Ectodermal cell (in vitro differentiated cells): ENCODE measurements around the gene LRRC17.

ENCODE experiments used
- H3K27ac ChIP-seq: 2 replicates; pipeline ENCODE4 v1.7.0; 2013; ENCODE audit warnings: mild to moderate bottlenecking, low read depth, low read length; ENCODE audit not compliant: insufficient read depth, poor library complexity, severe bottlenecking
- H3K27me3 ChIP-seq: 2 replicates; pipeline ENCODE4 v1.7.0; 2013; ENCODE audit warnings: mild to moderate bottlenecking, low read length; ENCODE audit not compliant: insufficient read depth, control insufficient read depth, poor library complexity, severe bottlenecking
- H3K36me3 ChIP-seq: one replicate; pipeline ENCODE4 v1.7.0; 2013; ENCODE audit warnings: low read length; ENCODE audit not compliant: control insufficient read depth, insufficient read depth
- H3K4me1 ChIP-seq: one replicate; pipeline ENCODE4 v1.7.0; 2013; ENCODE audit warnings: low read length; ENCODE audit not compliant: control insufficient read depth, insufficient read depth
- H3K4me3 ChIP-seq: 2 replicates; pipeline ENCODE4 v1.7.0; 2013; ENCODE audit warnings: low read depth, low read length, control low read depth; ENCODE audit not compliant: insufficient read depth
- H3K9me3 ChIP-seq: 2 replicates; pipeline ENCODE4 v1.7.0; 2013; ENCODE audit warnings: mild to moderate bottlenecking, low read length, moderate library complexity; ENCODE audit not compliant: control insufficient read depth
- WGBS, 2 experiments: methylation state at CpG; one replicate each; pipeline ENCODE4 v1.1.7; 2013; ENCODE audit warnings: missing lambda C conversion rate in 2 of 2; 5-methylcytosine and 5-hydroxymethylcytosine counted together

LRRC17 gene

DNA sequence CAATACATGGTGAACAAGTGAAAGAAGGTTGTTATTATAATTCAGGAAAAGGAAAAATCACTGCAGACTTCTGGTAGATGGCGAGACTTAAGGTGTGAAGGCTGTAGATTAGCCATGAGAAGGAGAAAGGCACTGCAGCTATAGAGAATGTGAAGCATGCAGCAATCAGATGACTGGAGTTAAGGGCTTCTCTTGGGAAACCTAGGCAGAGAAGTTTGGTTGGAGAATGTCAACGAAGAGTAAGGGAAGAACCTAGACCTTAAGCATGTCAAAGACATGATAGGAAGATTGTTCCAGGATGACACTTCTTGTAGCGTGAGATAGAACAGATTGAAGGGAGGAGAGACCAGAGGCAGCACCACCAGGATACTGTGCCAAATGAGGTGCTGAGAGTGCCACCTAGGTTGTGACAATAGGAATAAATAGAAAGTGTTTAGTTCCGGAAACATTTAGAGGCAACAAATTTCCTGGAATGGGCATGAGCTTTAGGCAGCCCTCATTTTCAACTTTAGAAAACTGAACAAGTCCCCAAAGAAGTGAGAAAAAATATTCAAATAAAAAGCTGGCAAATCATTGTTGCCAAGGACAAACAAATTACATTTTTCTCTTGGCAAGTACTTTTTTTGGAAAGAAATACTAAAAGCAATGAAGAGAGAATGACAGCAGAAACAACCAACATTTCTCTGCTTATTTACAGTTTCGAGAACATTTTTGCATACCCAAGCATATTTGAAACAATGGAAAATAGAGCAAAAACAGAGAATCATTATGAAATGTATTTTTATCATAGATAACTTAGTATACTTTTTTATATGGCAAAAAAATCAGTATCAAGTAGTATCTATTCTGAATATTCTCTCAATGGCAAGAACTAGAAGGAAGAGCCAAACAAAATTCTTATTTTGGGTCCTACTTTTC, 4.9 kb downstream of the LRRC17 start:
- no peaks in the 10 kb centered on the region for H3K9me3 ChIP-seq
- no peaks in the 10 kb centered on the region for H3K4me1 ChIP-seq
- H3K27ac ChIP-seq: no peak overlapping the region
- H3K4me3 ChIP-seq: no peak overlapping the region
- no peaks in the 10 kb centered on the region for H3K36me3 ChIP-seq
- WGBS, 2 experiments: 83 to 89% methylated on average over 4 of the region's 5 CpGs
- no peaks in the 10 kb centered on the region for H3K27me3 ChIP-seq

DNA sequence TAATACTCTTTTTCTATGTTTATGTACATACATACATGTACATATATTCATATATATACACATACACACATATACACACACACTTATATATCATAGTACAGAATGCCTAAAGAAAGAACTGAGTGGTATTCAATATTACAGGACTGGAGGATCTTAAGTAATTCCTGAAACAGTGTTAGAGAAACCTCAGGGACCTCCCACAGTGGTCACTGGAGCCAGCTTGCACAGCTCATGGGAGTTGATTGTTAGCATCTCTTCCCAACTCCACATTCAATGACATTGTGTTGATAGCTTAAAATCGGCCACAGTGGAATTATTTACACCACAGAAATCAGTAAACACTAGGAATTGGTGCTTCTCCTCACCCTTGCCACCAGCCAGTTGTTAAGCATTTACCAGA, 6.0 kb downstream of the LRRC17 start:
- Histone ChIP-seq H3K36me3 (no peaks in the 10 kb centered on the region), H3K27me3 (no peaks in the 10 kb centered on the region), H3K9me3 (no peaks in the 10 kb centered on the region), H3K4me3 (no peak overlapping the region), H3K27ac (no peak overlapping the region), H3K4me1 (no peaks in the 10 kb centered on the region)
- WGBS, 2 experiments: 81 to 93% methylated on average over 1 of the region's 1 CpG

DNA sequence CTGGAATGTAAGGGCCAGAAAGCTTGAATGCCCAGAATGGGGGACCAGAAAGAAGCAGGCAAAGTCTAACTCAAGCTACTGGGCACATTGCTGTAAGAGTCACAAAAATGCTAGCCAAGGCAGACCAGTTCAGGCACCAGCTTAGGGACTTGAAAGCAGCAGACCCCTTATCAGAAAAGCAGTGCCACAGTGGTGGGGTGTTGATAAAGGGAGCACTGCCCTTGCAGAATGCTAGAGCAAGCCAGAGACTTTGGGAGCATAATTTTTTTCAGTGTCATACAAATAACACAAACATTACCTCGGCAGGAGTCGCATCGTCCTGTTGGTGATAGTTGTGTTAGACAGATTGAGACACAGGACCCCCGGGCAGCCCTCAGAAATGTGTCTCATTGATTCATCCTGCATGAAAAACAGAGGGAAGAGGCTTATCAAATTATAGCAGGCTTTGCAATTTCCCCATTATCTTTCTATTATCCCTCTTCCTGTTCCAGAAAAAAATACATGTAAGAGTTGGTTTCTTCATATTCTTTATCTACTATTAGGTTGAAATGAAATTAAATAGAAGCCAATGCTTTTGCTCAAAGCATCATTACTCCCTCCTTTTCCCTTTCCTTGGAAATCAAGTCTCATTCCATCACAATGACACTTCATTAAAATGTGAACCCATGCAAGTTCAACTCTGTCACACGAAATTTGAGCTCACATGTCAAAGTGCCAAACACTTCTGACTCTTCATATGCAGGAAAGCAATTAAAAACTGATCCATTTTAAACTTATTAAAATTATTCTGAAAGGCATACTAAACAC, 13.4 kb downstream of the LRRC17 start:
- no peak overlapping the region for H3K4me3 ChIP-seq
- WGBS, 2 experiments: 66 to 85% methylated on average over 5 of the region's 5 CpGs
- H3K4me1 ChIP-seq: peaks cover 19% of the 10 kb centered on the region
- no peaks in the 10 kb centered on the region for H3K36me3 ChIP-seq
- H3K9me3 ChIP-seq: no peaks in the 10 kb centered on the region
- no peaks in the 10 kb centered on the region for H3K27me3 ChIP-seq
- no peak overlapping the region for H3K27ac ChIP-seq

DNA sequence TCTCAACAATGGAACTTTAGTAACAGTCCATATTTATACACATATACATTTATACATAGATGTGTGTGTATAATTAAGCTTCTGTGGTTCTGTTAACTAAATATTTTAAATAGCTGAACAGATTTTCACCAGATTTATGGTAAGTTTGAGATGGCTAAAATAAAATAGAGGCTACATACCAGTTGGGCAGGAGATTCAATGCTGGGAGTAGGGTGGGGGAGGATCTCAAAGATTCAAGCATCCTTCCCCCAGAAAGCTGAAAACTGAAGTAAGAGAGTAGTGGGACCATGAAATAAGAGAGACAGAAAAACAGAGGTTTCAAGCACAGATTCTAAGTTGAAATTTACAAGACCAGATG, 14.0 kb downstream of the LRRC17 start:
- Histone ChIP-seq H3K27me3 (no peaks in the 10 kb centered on the region), H3K9me3 (no peaks in the 10 kb centered on the region), H3K27ac (no peak overlapping the region), H3K4me3 (no peak overlapping the region), H3K4me1 (peaks cover 19% of the 10 kb centered on the region), H3K36me3 (no peaks in the 10 kb centered on the region)

DNA sequence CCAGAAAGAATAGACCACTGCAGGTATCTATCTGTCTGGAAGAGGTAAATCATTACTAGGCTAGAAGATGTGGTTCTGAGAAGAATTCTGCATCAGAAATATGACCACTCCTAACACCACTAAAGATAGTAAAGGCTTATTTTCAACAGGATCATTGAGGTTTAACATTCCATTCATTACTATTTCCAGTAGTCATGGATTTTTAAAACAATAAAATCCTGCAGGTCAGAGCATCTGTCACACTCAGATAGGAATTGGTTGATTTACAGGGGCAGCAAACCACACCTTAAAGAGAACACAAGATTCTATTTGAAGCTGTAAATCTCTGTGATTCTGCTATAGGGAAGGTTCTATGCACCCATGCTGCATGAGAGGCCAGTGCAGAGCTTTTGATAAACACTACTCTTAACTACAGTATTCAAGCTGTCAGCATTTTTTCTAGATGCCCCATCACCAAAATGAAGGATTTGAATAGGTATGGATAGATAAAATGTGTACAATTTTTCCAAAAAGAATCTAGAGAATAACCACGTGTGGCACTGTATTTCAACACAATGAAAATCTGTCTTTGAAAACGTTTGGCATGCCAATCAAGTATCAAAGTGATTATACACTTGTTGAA, 14.6 kb downstream of the LRRC17 start:
- no peaks in the 10 kb centered on the region for H3K27me3 ChIP-seq
- H3K9me3 ChIP-seq: no peaks in the 10 kb centered on the region
- 43 to 57% methylated on average over 2 of the region's 2 CpGs for WGBS, 2 experiments
- no peak overlapping the region for H3K4me3 ChIP-seq
- peaks cover 19% of the 10 kb centered on the region for H3K4me1 ChIP-seq
- H3K36me3 ChIP-seq: no peaks in the 10 kb centered on the region
- no peak overlapping the region for H3K27ac ChIP-seq

DNA sequence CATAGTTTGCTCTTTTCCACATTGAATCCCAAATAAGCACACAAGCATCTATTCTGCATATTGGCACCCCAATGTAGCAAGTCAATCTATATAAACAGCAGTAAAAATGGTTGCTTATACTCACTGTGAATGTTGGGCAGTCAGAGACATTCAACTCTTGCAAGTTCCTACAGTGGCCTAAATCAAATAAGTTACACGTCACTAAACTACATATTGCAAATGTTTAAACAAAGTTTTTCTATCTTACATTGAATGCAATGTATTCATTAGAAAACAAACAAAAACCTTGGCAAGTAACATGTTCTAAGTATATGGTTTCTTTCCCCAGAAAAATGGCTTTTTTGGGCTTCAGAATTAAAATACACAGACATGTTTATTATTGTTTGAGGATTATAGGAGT, 19.0 kb downstream of the LRRC17 start:
- Histone ChIP-seq H3K36me3 (no peaks in the 10 kb centered on the region), H3K9me3 (no peaks in the 10 kb centered on the region), H3K4me3 (no peak overlapping the region), H3K27me3 (no peaks in the 10 kb centered on the region), H3K4me1 (peaks cover 43% of the 10 kb centered on the region), H3K27ac (no peak overlapping the region)
- WGBS, 2 experiments: 100% methylated on average over 1 of the region's 1 CpG

DNA sequence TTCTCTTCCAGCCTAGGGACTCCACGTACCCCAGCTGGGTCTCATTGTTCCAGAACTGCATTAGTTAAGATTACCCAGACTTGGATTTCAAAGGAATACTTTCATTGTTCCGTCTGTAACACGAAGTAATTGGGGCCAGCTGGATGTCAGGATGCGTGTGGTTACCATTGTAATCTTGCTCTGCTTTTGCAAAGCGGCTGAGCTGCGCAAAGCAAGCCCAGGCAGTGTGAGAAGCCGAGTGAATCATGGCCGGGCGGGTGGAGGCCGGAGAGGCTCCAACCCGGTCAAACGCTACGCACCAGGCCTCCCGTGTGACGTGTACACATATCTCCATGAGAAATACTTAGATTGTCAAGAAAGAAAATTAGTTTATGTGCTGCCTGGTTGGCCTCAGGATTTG, 21.0 kb downstream of the LRRC17 start:
- Histone ChIP-seq H3K27me3 (no peaks in the 10 kb centered on the region), H3K36me3 (no peaks in the 10 kb centered on the region), H3K4me1 (peaks cover 30% of the 10 kb centered on the region), H3K27ac (peak overlapping the region; percentile 92), H3K9me3 (no peaks in the 10 kb centered on the region), H3K4me3 (no peak overlapping the region)
- WGBS, 2 experiments: 2 to 5% methylated on average over 15 of the region's 15 CpGs

DNA sequence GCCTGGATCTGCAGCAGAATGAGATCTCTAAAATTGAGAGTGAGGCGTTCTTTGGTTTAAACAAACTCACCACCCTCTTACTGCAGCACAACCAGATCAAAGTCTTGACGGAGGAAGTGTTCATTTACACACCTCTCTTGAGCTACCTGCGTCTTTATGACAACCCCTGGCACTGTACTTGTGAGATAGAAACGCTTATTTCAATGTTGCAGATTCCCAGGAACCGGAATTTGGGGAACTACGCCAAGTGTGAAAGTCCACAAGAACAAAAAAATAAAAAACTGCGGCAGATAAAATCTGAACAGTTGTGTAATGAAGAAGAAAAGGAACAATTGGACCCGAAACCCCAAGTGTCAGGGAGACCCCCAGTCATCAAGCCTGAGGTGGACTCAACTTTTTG, 21.4 kb downstream of the LRRC17 start:
- Histone ChIP-seq H3K4me3 (no peak overlapping the region), H3K4me1 (peaks cover 30% of the 10 kb centered on the region), H3K27ac (peak overlapping the region; percentile 92), H3K9me3 (no peaks in the 10 kb centered on the region), H3K27me3 (no peaks in the 10 kb centered on the region), H3K36me3 (no peaks in the 10 kb centered on the region)
- 66 to 69% methylated on average over 8 of the region's 8 CpGs for WGBS, 2 experiments

DNA sequence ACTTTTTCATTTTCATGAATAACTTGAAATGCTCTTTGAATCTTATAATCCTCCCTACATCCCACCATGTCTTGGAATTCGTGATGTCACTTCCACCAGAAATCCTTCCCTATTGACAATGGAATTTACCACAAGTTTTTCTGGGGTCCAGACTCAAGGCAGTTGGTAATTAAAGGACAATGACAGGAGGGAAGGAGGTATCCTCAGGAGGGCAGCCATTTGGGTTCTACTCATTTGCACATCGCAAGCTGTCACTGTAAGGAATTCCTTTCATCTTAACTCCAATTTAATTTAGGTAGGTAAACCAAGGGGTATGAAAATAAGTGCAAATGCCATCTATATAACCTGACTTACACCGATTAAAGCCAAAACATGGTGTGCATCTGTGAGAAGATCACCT, 21.9 kb downstream of the LRRC17 start:
- H3K4me3 ChIP-seq: no peak overlapping the region
- 0 to 23% methylated on average over 2 to 3 of the region's 3 CpGs for WGBS, 2 experiments
- peak overlapping the region; percentile 92 for H3K27ac ChIP-seq
- H3K27me3 ChIP-seq: no peaks in the 10 kb centered on the region
- H3K36me3 ChIP-seq: no peaks in the 10 kb centered on the region
- no peaks in the 10 kb centered on the region for H3K9me3 ChIP-seq
- H3K4me1 ChIP-seq: peaks cover 30% of the 10 kb centered on the region

DNA sequence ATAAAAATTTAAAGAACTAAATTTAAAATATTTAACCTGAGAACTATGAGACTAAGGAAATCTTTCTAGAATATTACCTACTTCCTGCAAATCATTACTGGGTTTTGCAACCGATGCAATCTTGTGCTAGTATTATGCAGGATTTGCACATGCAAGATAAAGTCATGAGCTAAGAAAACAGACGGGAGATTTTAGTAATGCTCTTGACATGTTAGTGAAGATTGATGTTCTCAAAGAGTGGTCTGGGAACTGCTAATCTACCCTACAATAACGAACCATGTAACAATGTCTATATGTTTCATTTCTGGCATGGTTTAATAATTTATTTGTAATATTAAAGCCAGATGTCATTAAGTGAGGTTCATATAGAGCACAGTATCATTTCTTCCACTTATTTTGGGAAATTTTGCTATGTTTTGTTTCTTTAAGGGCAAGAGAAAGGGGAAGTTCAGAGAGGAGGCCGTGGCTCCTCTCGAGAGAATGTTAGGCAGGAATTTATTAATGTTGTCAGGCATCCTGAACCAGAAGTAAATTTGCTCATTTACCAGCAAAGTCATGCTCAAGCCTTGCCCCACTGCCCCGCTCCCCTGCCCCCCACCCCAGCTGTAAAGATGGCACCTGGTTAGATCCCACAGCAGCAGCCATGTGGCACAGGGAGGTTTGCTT, 22.8 kb downstream of the LRRC17 start:
- Histone ChIP-seq H3K4me3 (no peak overlapping the region), H3K27me3 (no peaks in the 10 kb centered on the region), H3K27ac (no peak overlapping the region), H3K4me1 (peaks cover 30% of the 10 kb centered on the region), H3K36me3 (no peaks in the 10 kb centered on the region), H3K9me3 (no peaks in the 10 kb centered on the region)
- 83 to 84% methylated on average over 5 of the region's 6 CpGs for WGBS, 2 experiments
